MV-4-11 (cell line): Measurements from ENCODE around the gene ATP7B.
"Not testable (repeated sequence)": the region's sequence is repeated elsewhere in the genome, so short reads cannot be mapped to it uniquely, and the experiment has no call there.

Experiments used
- DNase-seq: peaks from one replicate; lab custom pipeline; 2025; lab: John Stamatoyannopoulos, UW

ATP7B gene

DNA sequence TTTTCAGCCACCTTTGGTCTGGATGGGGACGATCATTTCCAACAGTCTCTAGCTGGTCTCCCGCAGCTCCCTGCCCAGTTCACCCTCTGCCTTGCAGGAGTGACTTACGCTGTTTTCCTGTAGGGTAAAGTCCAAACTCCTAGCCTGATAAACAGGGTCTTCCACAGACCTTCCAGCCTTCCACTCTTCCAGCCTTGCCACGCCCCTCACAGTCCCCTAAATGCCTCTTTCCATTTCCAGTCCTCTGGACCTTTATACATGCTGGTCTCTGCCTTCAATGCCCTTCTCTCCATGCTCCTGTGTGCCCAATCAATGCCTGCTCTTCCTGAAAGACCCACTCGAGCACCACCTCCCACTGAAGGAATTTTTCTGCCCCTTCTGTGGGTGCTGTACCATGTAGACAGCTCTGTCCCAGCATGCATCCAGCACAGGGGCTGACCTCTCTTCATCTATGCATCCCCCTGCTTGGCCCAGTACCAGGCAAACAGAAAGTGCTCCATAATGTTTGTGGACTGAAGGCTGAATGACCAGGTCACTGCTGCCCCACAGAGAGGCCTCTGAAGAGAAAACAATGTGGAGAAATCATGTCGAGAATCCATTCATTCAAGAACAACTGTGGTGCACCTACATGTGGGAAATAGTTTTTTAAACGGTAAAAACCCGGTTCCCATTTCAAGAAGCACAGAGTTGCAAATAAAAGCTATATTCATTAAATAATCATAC, 4.6 kb downstream of the ATP7B start:
- no peak for DNase-seq

DNA sequence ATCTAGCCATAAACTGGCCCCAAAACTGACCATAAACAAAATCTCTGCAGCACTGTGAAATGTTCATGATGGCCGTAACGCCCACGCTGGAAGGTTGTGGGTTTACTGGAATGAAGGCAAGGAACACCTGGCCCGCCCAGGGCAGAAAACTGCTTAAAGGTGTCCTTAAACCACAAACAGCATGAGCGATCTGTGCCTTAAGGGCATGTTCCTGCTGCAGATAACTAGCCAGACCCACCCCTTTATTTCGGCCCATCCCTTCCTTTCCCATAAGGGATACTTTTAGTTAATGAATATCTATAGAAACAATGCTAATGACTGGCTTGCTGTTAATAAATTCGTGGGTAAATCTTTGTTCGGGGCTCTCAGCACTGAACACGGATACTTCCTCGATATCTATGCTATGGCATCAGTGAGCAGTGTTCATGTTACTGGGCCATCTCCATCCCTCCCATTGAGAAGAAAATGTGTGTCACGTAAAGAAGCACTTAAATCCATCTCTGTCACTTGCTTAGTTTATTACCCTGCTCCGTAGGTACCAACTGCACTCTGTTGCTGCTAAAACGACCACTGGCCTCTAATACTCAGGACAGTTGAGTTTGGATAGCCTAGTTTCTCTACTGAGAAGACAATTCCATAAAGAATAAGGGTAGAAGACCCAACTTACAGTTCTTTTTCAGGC, 5.3 kb downstream of the ATP7B start:
- DNase-seq: no peak

DNA sequence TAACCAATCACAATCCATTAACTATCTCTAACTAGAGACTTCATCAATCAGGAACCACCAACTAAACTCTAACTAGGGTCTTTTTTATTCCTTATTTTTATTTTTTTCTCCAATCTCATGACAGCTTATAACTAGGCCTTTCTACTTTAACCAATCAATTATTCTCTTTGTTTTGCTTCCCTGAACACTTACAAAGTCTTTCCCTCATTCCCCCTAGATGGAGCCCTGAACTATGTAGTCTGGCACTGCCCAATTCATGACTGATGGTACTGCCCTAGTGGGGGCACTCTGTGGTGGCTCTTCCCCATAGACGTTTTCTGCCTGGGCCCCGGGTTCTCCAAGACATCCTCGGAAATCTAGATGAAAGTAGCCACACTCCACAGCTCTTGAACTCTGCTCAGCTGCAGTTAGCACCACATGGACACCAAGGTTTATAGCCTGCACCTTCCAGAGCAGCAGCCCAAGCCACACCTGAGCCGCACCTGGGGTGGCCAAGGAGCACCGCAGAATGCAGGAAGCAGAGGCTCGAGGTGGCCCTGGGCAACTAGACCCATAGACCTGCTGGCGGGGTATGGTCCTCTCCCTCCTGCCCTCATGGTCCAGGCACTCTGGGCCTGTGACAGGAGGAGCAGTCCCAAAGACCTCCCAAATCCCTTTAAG, 6.6 kb downstream of the ATP7B start:
- no peak for DNase-seq

- DNase-seq: no peak
These were observed 7.7 kb downstream of the ATP7B start for GRCh38 chr13:52003541-52003940.

DNA sequence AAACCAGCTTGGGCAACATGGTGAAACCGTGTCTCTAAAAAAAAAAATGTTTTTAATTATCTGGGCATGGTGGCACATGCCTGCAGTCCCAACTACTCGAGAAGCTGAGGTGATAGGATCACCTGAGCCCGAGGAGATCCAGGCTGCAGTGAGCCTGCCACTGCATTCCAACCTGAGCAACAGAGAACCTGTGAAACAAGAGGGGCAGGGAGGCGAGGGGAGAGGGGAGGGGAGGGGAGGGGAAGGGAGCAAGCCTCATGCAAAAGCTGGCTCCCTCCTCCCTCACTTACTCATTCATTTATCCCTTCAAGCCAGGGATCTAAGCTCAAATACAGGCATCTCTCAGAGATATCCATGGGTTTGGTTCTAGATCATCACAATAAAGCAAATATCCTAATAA, 8.9 kb downstream of the ATP7B start:
- no peak for DNase-seq

- peak; percentile 59 for DNase-seq
These were observed 10.0 kb downstream of the ATP7B start for GRCh38 chr13:52001120-52001731.

DNA sequence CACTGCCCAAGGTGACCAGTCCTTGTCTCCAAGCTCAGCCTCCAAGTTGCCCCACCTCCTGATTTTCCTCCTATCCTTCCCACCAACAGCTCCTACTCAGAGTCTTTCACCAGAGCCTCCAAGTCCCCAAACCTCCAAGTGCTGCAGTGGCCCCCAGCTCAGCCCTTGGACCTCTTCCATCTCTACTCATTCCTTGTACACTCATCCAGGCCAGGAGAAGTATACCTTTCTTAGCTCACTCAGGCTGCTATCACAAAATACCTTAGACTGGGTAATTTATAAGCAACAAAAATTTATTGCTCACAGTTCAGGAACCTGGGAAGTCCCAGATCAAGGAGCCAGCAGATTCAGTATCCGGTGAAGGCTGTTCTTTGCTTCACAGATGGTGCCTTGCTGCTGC, 11.3 kb downstream of the ATP7B start:
- DNase-seq: no peak

- no peak for DNase-seq
These were observed 11.7 kb downstream of the ATP7B start for GRCh38 chr13:51999510-51999911.

DNA sequence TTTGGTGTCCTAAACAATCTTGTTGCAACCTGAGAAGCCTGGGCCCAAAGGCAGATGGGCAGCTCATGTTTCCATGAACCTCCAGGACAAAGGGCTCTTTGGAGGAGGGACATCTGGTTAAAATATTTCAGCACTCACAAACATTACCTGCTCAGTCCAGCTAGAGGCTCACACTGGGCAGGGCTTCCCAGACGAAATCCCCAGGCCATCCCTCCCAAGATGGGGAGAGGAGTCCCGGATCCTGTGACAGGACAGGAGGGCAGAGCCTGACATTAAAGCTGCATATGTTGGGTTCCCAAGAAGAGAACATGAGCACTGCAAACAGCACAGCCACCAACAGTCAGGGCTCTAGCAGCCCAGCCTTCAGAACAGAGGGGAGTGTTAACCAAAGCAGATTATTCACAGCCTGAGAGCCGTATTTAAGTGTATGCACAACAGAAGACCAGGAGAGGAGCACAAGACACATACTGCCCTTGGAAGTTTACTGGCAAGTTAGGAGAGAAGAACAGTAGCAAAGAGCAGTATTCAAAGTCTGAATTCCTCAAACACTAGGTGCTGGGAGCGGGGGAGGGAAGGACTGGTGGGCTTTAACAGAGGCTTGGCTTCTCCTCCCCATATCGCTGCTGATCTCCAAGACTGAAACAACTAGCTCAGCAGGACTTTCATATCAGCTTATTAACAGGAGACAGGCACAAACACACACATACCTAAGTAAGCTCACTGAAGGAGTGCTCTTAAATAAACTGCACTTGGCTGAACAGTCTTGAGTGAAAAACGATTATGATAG, 12.3 kb downstream of the ATP7B start:
- no peak for DNase-seq

DNA sequence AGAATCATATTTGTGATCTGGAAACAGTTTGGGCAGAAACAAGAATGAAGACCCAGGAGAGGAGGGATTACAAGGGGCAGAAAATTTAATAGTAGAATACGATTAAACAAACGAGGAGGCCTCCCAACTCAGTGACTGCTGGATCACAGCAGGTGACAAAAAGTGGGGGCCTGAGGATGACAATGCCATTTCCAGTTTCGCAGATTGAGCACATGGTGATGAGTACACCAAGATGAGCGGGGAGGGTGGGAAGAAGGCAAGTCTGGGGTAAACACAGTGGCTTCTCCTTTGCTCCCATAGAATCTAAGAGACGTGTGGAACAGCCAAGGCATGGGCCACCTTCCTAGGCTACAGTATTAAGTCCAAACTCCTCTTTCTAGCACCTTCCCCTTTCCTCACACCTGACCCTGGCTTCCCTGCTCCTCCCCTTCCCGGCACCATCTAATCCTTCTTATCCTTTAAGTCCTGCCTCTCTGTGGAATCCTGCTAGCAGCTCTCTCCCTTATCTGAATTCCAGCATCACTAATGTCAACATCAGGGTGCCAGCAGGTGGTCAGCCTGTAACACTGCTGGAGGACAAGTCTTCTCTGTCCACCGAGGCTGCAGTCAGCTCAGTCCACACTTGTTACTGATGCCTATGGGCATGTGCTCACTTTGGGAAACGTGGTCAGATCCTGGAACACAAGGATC, 13.5 kb downstream of the ATP7B start:
- DNase-seq: no peak

DNA sequence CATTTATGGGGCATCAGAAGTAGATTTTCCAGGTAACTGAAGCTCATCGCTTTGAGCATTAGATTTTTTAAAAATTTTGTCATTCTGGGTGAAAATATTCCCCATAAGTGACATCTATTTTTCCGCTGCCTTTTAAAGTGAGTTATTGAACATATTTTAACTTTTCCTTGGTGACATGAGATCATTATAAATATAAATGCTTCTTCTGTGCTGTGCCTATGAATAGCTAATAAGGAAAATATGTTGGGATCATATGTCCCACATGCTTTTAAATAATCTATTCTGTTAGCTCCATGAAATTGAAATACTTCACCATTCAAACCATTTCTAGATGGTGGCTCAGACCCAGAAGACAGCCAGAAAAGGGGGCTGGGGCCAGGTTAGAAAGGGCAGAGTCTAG, 14.1 kb downstream of the ATP7B start:
- no peak for DNase-seq

- DNase-seq: no peak
These were observed 14.6 kb downstream of the ATP7B start for GRCh38 chr13:51996641-51997040.

- DNase-seq: peak; percentile 60
These were observed 15.3 kb downstream of the ATP7B start for GRCh38 chr13:51995677-51996551.

- DNase-seq: no peak
These were observed 17.5 kb downstream of the ATP7B start for GRCh38 chr13:51993713-51994112.

DNA sequence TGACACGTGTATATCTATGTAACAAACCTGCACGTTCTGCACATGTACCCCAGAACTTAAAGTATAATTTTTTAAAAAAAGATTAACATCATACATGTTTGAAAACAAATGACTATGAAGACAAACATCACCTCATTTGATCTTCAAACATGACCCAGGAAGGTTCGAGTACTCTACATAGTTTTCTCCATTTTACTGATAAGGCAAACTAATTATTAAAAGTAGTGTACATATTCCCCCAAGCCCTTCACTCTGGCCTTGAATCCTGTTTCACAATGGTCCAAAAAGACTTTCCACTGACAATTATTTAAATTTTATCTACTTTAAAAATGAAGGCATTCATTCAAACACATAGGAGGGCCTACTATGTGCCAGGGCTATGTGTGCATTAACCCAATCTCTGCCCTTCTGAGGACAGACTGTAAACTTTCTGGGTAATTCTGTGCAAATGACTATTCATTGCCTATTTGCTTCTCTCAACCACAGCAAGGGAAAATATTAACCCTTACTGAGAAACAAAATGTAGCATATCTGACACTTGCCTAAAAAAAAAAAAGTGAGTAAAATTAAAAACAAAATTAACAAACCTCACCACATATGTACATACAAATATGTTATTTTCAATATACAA, 22.1 kb downstream of the ATP7B start:
- no peak for DNase-seq

DNA sequence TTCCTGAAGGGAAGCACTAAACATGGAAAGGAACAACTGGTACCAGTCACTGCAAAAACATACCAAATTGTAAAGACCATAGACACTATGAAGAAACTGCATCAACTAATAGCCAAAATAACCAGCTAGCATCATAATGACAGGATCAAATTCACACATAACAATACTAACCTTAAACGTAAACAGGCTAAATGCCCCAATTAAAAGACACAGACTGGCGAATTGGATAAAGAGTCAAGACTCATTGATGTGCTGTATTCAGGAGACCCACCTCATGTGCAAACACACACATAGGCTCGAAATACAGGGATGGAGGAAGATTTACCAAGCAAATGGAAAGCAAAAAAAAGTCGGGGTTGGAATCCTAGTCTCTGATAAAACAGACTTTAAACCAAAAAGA, 26.3 kb downstream of the ATP7B start:
- DNase-seq: not testable (repeated sequence)

GRCh38 chr13:51983292-51983691, 28.0 kb downstream of the ATP7B start:
- not testable (repeated sequence) for DNase-seq

DNA sequence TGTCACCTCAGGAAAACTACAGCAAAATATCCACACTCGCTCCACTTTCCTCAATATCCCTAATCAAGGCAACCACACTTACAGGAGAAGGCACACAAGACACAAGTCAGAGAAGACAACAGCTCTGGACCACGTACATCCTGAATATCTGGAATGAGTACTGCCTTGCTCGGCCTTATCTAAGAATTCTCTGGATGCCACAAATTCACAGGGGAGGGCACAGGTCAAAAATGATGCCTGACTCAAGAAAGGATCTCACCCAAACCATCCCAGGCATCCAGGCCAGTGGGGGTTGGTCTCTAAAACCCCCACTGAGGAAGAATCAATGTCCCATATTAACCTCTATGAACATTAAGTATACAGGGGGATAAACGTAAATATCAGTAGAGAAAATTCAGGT, 29.9 kb downstream of the ATP7B start:
- DNase-seq: no peak

GRCh38 chr13:51980908-51981307, 30.3 kb downstream of the ATP7B start:
- no peak for DNase-seq
